Choroid plexus epithelial cell (primary cell): ENCODE results near the gene ARHGAP24.
"Not testable (repeated sequence)": the region's sequence is repeated elsewhere in the genome, so short reads cannot be mapped to it uniquely, and the experiment has no call there.

Source experiments
- DNase-seq: peaks from one replicate; pipeline ENCODE4 v3.0.0-alpha.2; 2010; ENCODE audit warnings: low read depth
- H3K4me3 ChIP-seq: 2 replicates; pipeline ENCODE4 v1.5.1; 2011; ENCODE audit warnings: low read depth, mild to moderate bottlenecking, control low read depth, low read length, moderate library complexity
- TF ChIP-seq, protein P1 (sequence below): conservative IDR thresholded peaks from 2 replicates; pipeline ENCODE4 v1.5.1; 2011; ENCODE audit warnings: low read depth, mild to moderate bottlenecking, control low read depth, inconsistent platforms, low read length, moderate library complexity

ARHGAP24 gene

DNA sequence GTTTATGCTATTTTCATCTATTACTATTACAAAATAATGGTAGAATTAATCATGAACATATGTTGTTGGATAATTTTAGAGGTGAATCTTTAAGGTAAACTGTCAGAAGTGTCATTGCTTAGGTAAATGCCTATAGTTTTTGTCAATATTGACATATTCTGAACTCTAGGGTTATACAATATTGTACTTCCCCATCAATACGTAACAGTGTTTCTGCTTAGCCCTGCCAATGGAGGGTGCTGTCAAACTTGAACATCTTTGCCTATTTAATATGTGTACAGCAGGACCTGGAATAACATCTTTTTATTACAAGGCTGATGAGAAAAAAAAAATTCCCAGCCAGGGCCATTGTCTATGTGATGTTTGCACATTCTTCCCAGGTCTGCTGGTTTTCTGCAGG lies 40.8 kb downstream of the ARHGAP24 start:
- no peak for DNase-seq
- H3K4me3 ChIP-seq: no peak overlapping the region
- TF ChIP-seq, protein P1, sequence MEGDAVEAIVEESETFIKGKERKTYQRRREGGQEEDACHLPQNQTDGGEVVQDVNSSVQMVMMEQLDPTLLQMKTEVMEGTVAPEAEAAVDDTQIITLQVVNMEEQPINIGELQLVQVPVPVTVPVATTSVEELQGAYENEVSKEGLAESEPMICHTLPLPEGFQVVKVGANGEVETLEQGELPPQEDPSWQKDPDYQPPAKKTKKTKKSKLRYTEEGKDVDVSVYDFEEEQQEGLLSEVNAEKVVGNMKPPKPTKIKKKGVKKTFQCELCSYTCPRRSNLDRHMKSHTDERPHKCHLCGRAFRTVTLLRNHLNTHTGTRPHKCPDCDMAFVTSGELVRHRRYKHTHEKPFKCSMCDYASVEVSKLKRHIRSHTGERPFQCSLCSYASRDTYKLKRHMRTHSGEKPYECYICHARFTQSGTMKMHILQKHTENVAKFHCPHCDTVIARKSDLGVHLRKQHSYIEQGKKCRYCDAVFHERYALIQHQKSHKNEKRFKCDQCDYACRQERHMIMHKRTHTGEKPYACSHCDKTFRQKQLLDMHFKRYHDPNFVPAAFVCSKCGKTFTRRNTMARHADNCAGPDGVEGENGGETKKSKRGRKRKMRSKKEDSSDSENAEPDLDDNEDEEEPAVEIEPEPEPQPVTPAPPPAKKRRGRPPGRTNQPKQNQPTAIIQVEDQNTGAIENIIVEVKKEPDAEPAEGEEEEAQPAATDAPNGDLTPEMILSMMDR: no peak

DNA sequence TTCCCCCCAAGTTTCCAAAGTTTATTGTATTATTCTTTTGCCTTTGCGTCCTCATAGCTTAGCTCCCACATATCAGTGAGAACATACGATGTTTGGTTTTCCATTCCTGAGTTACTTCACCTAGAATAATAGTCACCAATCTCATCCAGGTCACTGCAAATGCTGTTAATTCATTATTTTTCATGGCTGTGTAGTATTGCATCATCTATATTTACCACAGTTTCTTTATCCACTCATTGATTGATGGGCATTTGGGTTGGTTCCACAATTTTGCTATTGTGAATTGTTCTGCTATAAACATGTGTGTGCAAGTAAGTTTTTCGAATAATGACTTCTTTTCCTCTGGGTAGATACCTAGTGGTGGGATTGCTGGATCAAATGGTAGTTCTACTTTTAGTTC lies 43.6 kb downstream of the ARHGAP24 start:
- H3K4me3 ChIP-seq, DNase-seq: not testable (repeated sequence)

DNA sequence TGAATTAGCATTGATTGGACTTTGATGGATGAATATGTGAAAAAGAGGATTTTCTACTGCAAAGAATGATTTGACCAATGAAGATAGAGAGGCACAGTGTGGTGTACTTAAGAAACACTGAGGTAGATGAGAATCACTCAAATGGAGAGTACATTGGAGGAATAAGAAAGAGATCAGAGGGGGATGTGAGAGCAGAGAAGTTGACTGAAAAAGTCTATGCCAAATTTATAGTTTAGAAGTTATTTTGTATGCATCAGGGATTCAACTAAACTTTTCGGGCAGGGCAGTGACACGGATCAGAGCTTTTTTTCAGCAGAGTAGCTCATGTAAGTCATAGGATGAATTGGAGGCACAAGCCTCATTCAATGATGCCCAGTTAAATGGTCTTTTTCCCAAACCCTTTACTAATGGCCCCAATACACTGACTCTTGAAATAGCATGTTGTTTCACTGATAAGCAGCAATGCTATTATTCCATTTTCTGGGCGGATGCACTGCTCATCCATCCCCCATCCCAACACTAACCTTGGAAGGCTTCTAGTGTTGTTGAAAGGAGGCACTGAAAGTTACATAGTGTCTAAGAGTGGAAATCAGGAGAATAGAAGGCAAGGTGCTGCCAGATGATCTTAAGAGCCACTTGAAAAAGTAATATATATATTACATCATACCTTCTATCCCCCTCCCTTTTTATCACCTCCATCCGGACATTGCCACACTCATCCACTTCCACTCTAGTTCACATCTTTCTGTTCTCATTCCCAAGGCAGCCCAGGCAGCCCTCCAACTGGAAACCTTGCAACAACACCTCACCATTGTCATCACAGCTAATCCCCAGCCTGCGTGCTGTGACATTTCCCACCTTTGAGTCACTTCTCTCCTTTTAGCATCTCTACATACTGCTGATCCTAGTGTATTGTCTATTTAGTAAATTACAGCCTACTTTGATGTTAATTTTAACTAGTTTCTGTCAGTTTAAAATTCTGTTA lies 46.1 kb downstream of the ARHGAP24 start:
- TF ChIP-seq, protein P1: no peak
- H3K4me3 ChIP-seq: no peak overlapping the region
- no peak for DNase-seq

DNA sequence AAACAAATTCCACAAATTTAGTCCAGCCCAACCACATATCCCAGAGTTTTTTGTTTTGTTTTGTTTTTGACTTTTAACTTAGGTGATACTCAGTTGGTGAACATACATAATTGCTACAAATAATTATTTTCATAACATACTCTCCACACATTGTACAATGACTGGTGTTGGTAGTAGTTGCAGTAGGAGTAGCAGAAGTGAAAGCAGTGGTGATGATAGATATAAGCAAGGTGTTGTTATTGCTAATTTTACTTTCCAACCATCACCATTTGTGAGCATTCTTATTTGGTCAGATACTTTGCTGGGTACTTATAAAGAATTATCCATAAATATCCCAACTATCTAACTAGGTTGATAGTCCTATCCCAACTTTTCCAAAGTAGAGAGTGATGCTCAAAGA lies 47.3 kb downstream of the ARHGAP24 start:
- H3K4me3 ChIP-seq: no peak overlapping the region
- no peak for DNase-seq
- TF ChIP-seq, protein P1: no peak

DNA sequence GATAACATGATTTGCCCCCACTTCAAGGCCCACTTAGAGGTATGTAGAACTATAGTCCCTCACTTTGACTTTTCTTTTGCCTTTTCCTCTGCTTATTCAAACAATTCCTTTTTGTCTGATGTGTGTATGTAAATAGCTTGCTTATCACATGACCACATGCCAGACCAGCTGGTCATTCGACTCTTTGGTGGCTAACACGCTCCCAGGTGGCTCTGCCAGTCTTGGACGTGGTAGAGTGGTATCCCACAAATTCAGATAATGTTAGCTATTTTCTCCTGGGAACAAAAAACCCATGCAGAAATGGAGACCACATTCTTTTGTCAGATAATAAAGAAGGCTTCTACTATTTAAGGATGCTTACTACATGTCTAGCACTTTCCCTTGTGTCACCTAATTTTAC lies 47.9 kb downstream of the ARHGAP24 start:
- TF ChIP-seq, protein P1: no peak
- DNase-seq: peak; percentile 2
- no peak overlapping the region for H3K4me3 ChIP-seq

DNA sequence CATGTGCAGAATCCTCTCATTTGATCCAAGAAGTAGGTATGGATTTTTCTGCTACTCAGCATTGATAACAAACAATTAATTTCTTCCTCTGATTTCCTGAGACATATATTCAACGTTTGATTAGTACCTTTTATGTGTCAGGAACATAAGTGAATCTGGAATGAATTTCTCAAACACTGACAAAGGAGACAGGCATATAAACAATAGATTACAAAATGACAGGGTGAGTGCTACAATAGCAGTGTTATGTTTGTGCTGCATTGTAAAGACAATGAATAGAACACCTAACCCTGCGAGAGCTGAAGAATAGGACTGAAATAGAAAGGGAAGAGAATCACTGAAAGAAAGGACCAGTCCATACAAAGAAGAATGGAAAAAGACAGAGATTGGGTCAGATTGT lies 52.9 kb downstream of the ARHGAP24 start:
- DNase-seq: no peak
- TF ChIP-seq, protein P1: no peak

DNA sequence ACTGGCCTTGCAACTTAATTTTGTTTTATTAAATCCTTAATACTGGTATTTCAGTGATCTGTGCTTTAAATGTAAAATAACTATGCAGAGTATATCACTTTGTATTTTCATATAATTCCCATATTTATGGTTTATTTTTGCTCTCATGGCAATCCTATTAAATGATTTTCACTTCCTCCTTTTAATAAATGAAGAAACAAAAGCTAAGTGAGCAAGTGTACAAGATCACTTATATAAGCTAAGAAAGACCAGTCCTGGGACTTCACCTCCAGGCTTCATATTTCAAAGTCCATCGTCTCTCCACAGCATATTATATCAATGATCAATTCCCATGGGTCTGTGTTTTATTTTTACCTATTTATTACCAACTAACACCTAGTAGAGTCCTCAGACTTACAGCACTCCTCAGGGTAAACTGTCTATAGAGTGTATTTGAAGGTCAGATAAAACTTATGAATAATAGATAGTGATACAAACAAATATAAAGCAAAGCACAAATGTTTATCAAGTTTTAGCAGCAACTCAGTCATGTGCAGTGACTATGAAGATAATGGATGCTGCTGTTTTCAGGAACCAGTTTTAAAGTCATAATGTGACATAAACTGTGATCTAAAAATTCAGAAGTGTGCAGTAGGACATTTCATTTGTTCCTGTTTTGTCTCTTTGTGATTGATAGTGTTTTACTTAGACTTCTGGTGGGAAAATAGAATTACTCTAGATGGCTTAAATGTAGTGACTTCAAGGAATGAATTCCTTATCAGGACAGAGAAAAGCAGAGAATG lies 56.8 kb downstream of the ARHGAP24 start:
- DNase-seq: no peak
- H3K4me3 ChIP-seq: no peak overlapping the region
- TF ChIP-seq, protein P1: no peak

More for the DNA sequence above, 52.9 kb downstream of the ARHGAP24 start:
- no peak overlapping the region for H3K4me3 ChIP-seq
